Sigmoid colon (tissue), 4 donors: ENCODE measurements around the gene IGIP.

Experiments
- EP300 ChIP-seq, 4 donors: sonication (generic); formaldehyde crosslinking; IDR thresholded peaks; one replicate each; pipeline ENCODE4 v1.6.1; 2017; ENCODE audit warnings: antibody characterized with exemption in 4 of 4
- POLR2A ChIP-seq, 2 donors: fragments of 450-650 bp; IDR thresholded peaks; one replicate each; pipeline ENCODE4 v1.6.1; 2016; ENCODE audit warnings: antibody characterized with exemption in 2 of 2, mild to moderate bottlenecking in 2 of 2, moderate library complexity in 2 of 2

GRCh38 chr5:140174014-140174413 lies 48.3 kb downstream of the IGIP start:
- TF ChIP-seq EP300 (IDR thresholded peaks at IDR 0.05) (no peak), POLR2A (IDR thresholded peaks at IDR 0.05) (no peak)
